ENCODE results near the gene IZUMO4. TPM values are rescaled to one million over a fixed set of nuclear protein-coding genes. Genes with fewer than 3 reads are reported as not detected.

Gene IZUMO4
- total RNA-seq, 1 experiment from 2014 or later = 0.15 TPM

GRCh38 chr19:2144190-2144589, 47.5 kb downstream of the IZUMO4 start:
- no peak for DNase-seq (ENCODE audit: low read depth)

- no peak for DNase-seq (ENCODE audit: low read depth)
Observed at GRCh38 chr19:2145831-2146241, 49.1 kb downstream of the IZUMO4 start.

GRCh38 chr19:2148482-2149135, 51.9 kb downstream of the IZUMO4 start:
- no peak for DNase-seq (ENCODE audit: low read depth)

Other genes starting within 250 kb of the IZUMO4 start
- 3.4 and 13.8 TPM in 2 replicates for gene REXO1, start 248.4 kb upstream of the IZUMO4 start, total RNA-seq (2014; rRNA removed; shearing (Covaris generic))
- gene KLF16, start 233.3 kb upstream of the IZUMO4 start, total RNA-seq (2014; rRNA removed; shearing (Covaris generic)) = 1.2 and 8.4 TPM in 2 replicates
- 59.0 and 94.1 TPM in 2 replicates for gene ABHD17A, start 211.4 kb upstream of the IZUMO4 start, total RNA-seq (2014; rRNA removed; shearing (Covaris generic))
- gene ADAT3, start 191.5 kb upstream of the IZUMO4 start, total RNA-seq (2014; rRNA removed; shearing (Covaris generic)) = 1.0 and 6.7 TPM in 2 replicates
- 75.5 and 98.0 TPM in 2 replicates for gene SCAMP4, start 191.5 kb upstream of the IZUMO4 start, total RNA-seq (2014; rRNA removed; shearing (Covaris generic))
- 50.1 and 70.7 TPM in 2 replicates for gene CSNK1G2, start 155.7 kb upstream of the IZUMO4 start, total RNA-seq (2014; rRNA removed; shearing (Covaris generic))
- 32.4 and 63.3 TPM in 2 replicates for gene BTBD2, start 81.2 kb upstream of the IZUMO4 start, total RNA-seq (2014; rRNA removed; shearing (Covaris generic))
- 60.0 and 80.9 TPM in 2 replicates for gene MKNK2, start 45.7 kb upstream of the IZUMO4 start, total RNA-seq (2014; rRNA removed; shearing (Covaris generic))
- gene MOB3A, start 589 bp upstream of the IZUMO4 start, total RNA-seq (2014; rRNA removed; shearing (Covaris generic)) = 9.6 and 19.1 TPM in 2 replicates
- gene AP3D1, start 54.7 kb downstream of the IZUMO4 start, total RNA-seq (2014; rRNA removed; shearing (Covaris generic)) = 61.0 and 93.3 TPM in 2 replicates
- gene DOT1L, start 67.0 kb downstream of the IZUMO4 start, total RNA-seq (2014; rRNA removed; shearing (Covaris generic)) = 4.1 and 11.0 TPM in 2 replicates
- 75.4 and 79.5 TPM in 2 replicates for gene PLEKHJ1, start 139.4 kb downstream of the IZUMO4 start, total RNA-seq (2014; rRNA removed; shearing (Covaris generic))
- 36.9 and 44.0 TPM in 2 replicates for gene SF3A2, start 139.9 kb downstream of the IZUMO4 start, total RNA-seq (2014; rRNA removed; shearing (Covaris generic))
- gene AMH, start 152.4 kb downstream of the IZUMO4 start, total RNA-seq (2014; rRNA removed; shearing (Covaris generic)) = 1.5 and 2.9 TPM in 2 replicates
- gene JSRP1, start 159.5 kb downstream of the IZUMO4 start, total RNA-seq (2014; rRNA removed; shearing (Covaris generic)) = not detected in 2 replicates
- gene PEAK3, start 185.3 kb downstream of the IZUMO4 start, total RNA-seq (2014; rRNA removed; shearing (Covaris generic)) = not detected in 2 replicates
- gene LINGO3, start 211.2 kb downstream of the IZUMO4 start, total RNA-seq (2014; rRNA removed; shearing (Covaris generic)) = not detected in 2 replicates
- 275 and 327 TPM in 2 replicates for gene LSM7, start 231.7 kb downstream of the IZUMO4 start, total RNA-seq (2014; rRNA removed; shearing (Covaris generic))
- gene SPPL2B, start 231.8 kb downstream of the IZUMO4 start, total RNA-seq (2014; rRNA removed; shearing (Covaris generic)) = 17.2 and 31.9 TPM in 2 replicates

Measured in M059J (cell line).